Activated CD4-positive, alpha-beta T cell treated with anti-CD3 and anti-CD28 coated beads, Interleukin-2, Interleukin-6, amounts not matched to agents 100 ng/mL and 50 ng/mL, durations not matched to agents 16 hours and 8 hours (primary cell): ENCODE results near the gene NCEH1.
"Not testable (repeated sequence)": the region's sequence is repeated elsewhere in the genome, so short reads cannot be mapped to it uniquely, and the experiment has no call there.

ENCODE experiments used
- DNase-seq: peaks from one replicate; pipeline ENCODE4 v3.0.0-alpha.2; 2020

NCEH1 gene, protein sequence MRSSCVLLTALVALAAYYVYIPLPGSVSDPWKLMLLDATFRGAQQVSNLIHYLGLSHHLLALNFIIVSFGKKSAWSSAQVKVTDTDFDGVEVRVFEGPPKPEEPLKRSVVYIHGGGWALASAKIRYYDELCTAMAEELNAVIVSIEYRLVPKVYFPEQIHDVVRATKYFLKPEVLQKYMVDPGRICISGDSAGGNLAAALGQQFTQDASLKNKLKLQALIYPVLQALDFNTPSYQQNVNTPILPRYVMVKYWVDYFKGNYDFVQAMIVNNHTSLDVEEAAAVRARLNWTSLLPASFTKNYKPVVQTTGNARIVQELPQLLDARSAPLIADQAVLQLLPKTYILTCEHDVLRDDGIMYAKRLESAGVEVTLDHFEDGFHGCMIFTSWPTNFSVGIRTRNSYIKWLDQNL

DNA sequence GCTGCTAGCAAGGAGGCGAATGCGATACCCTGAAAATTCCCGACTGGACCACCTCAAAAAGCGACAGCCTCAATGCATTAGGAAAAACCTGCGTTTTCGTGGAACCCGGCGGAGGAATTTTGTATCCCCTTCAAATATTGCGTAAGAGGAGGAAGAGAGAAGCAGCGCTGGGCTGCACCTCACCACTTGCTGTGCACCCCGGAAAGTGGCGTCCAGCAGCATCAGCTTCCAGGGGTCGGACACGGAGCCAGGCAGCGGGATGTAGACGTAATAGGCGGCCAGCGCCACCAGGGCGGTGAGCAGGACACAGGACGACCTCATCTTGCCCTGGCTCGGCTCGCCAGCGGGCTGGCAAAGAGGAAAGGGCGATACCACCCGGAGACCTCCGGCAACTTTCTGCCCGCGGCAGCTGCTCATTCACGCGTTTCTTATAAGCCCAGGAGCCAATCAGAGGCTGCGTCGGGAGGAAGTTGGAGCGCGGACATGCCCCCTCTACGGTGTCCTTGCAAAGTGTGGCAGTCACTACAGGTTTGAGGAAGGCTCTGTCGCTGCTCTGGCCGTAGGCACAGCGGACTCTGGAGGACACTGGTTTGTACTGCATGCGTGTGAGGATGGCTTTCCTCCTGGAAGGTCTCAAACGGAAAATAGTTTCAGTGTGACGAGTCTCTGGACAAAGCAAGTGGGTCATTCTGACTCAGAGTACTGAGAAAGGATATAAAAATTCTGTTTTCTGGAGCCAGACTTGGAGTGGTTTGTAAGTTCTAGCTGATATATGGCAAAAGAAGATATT is at the start of gene NCEH1:
Gene NCEH1 (minus strand): TSS at position 404 of the 790 bp plus-strand sequence. CDS start 83 bp downstream, at position 321.
- DNase-seq, result peak; percentile 91

DNA sequence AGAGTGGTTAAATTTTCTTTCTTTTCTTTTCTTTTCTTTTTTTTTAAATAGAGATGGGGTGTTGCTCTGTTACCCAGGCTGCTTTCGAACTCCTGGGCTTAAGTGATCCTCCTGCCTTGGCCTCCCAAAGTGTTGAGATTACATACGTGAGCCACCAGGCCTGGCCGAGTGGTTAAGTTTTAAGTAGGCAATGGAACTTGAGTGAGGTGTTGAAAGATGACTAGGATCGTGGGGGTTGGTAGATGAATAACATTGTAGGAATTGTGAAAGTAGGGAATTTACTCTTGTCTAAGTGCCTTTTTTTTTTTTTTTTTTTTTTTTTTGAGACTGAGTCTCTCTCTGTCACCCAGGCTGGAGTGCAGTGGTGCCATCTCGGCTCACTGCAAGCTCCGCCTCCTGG is 49.5 kb upstream of the NCEH1 start:
- not testable (repeated sequence) for DNase-seq

DNA sequence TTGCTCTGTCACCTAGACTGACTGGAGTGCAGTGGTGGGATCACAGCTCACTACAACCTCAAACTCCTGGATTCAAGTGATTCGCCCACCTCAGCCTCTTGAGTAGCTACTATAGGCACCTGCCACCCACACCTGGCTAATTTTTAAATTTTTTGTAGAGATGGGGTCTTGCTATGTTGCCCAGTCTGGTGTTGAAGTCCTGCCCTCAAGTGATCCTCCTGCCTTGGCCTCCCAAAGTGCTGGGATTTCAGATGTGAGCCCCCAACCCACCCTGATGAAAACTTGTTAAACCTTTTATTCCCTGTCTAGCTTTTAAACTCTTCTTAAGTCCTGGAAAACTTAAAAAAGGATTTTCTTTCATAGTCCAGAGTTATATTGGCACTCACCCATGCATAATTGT is 42.3 kb upstream of the NCEH1 start:
- DNase-seq, result no peak

DNA sequence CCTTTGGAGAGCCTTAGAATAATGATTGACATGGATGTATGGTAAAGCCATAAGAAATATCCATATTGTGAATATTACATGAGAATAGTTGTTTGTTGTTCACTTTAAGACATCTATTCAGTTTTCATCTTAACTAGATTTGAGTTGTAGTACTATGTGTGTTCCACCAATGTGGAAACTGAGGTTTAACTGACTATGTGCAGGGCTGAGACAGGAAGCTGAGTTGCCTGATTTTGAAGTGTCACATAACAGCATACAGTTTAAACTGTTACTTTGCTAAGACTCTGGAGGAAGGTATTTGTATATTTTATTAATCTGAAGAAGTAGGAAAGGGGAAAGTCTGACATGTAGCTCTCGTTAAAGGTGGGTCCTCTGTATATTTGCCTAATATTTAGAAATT is 41.8 kb upstream of the NCEH1 start:
- DNase-seq, result peak; percentile 39

DNA sequence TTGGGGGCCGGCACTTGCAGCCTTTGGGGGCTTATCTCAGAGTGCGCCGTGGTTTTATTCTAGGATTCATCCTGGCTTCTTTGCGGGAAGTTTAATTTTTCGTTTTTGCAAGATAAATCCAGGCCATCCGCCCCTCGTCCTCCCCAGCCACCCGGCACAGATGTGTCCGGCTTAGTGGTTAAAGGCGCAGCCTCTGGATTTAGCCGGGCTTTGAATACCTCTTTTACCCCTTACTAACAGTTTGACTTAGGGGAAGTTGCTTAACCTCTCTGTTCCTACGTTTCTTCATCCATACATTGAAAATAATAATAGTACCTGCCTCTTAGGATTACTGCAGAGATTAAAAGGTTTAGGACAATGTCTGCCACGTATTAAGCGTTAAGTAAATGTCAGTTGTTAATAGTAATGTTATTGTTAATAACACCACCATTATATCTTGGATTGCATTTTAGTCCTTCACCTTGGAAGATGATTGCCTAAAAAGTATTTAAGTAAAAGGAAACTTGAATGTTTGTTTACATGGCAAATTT is 40.4 kb upstream of the NCEH1 start:
- DNase-seq, result peak; percentile 37

DNA sequence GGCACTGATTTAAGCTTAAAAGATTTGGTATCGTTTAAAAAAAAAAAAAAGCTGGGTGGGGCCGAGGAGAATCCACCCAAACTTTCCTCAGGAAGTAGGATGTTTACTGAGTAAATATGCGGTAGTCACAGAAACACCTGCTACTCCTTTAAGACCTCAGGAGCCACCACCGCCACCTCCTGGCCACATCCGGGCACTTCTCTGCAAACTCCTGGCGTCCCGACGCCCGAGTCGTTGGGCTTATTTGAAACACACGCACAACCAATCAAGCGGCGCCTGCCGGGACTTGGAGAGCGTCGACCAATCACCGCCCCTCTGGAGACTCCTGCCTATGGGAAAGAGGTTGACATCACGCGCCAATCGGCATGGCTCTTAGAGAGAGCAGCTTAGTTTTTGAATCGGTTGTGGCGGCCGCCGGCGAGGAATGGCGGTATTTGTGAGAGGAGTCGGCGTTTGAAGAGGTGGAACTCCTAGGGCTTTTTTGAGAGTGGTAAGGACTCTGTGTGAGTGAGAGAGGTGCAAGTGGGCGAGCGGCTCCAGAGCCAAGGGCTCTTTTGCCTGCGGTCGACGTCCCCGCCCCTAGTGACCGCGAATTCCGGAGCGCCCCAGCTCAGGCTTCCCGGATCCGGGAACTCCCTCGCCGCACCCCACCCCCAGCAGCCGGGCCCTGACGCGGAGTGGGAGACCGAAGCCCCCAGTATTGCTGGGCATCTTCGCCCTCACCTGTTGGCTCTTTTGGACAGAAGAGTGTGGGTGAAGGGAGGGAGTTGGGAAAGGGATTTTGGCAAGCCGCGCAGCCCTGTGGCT is 39.7 kb upstream of the NCEH1 start, which contains the start of gene ECT2:
Gene ECT2 (plus strand): TSS at position 359 of the 807 bp plus-strand sequence. CDS start 3,805 bp downstream, outside the sequence.
- DNase-seq, result peak; percentile 99

DNA sequence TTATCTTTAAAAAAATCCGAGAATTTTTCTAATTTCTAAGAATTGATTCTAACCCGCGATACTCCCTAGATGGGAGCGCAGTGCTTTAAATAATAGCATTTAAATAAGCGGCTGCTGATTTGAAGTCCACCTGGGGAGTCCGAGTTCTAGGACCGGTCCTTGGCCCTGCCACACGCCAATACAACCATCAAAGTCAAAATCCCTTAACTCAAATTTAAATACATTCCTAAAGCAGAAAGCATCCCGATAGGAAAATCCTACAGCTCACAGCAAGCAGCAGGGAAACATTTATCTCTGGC is 39.2 kb upstream of the NCEH1 start:
- peak; percentile 9 for DNase-seq

DNA sequence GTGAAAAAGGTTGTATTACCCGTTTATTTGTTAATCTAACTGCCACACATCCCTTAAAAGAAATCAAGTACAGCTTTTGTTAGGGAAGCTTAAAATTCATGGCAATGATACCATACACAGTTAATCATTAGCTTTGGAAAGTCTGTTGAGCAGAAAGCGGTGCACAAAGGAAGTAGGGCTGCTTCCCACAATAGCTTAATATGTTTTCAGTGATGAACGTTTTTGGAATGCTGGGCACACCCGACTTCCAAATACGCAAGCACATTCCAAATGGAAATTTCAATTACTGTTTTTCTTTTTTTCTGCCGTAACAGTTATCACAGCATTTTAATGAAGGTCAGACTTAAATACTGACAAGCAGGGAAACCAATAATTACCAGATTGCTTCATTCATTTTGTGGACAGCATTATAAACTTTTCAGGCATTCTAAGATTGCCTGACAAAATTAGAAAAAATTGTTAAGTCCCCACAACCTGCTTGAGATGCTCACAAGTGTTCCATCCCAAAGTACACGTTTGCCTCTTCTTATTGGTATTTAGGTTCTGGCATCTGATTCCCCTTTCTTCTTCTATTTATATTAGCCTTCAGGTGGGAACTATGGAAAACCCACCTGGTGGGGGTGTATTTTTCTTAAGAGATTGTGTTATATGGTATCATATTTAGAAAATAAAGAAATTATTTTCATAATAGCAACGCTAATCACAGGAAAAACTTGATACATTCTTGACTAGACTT is 38.5 kb upstream of the NCEH1 start:
- no peak for DNase-seq

DNA sequence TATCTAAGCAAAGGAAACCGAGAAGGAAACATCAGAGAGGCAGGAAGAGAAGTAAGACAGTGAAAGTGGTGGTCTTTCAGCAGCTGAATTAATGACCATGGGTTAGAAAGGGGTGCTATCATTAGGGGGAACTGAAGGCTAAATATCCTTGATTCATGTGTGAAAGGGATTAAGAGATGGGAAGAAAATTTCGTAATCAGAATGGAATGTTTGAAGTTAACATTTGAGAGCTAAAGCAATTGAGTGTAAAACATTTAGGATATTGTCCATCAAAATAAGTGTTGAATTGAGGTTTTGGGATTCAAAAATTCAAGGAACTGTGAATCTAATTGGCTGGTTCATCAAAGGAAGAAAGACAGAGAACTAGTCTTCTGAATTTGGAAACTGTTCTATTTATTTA is 35.6 kb upstream of the NCEH1 start:
- DNase-seq, result no peak

DNA sequence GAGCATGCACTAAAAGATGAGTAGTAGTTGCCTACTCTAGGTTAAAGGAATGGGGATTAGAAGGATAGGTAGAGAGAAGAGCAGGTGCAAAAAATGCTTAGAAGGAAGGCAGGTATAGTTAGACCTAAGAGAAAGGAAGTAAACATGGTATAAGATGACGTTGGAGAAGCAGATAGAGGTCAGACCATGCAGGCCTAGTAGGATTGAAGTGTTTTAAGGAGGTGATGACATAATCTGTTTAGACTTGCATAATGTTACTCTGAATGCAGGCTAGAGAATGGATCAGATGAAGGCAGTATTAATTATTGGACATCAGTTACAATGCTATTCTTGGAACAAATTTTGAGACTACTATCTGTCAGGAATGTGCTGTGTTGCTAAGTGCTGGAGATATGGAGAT is 28.6 kb upstream of the NCEH1 start:
- DNase-seq, result no peak

DNA sequence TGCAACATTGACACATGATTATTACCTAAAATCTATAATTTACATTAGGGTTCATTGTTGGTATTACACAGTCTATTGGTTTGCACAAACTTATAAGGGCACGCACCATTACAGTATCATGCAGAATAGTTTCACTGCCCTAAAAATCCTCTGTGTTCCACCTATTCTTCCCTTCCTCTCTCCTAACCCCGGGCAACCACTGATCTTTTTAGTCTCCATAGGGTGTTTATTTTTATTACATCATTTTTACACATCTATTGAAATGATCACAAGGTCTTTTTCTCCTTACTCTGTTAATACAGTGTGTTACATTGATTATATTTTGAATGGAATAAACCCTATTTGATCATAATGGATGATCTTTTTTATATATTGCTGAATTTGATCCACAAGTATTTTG is 24.1 kb upstream of the NCEH1 start:
- no peak for DNase-seq

DNA sequence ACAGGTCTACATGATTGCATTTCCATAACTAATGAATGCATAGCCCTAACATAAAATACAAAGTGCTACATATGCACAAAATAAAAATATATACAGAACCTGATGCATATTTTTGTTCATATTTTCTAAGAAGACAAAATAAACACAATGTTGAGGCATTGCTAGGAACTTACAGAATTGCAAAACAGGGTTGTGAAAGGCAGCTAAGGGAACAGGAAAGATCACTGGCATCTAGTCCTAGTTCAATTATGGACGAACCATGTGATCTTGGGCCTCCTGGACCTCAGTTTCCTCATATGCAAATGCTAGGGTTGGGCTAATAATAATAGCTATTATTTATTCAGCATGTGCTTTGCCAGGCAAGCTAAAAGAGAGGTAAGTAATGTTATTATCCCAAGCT is 15.5 kb upstream of the NCEH1 start:
- no peak for DNase-seq

DNA sequence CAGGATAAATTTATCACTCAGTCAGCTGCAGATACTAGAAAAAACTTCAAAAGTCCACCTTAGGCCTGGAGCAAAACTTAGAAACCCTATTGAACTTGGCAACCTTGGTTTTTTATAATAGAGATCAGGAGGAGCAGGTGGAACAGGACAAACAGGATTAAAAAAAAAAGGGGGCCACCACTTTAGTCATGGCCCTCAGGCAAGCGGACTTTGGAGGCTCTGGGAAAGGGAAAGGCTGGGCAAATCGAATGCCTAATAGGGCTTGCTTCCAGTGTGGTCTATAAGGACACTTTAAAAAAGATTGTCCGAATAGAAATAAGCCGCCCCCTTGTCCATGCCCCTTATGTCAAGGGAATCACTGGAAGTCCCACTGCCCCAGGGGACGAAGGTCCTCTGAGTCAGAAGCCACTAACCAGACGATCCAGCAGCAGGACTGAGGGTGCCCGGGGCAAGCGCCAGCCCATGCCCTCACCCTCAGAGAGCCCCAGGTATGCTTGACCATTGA is 11.7 kb upstream of the NCEH1 start:
- DNase-seq, result not testable (repeated sequence)

DNA sequence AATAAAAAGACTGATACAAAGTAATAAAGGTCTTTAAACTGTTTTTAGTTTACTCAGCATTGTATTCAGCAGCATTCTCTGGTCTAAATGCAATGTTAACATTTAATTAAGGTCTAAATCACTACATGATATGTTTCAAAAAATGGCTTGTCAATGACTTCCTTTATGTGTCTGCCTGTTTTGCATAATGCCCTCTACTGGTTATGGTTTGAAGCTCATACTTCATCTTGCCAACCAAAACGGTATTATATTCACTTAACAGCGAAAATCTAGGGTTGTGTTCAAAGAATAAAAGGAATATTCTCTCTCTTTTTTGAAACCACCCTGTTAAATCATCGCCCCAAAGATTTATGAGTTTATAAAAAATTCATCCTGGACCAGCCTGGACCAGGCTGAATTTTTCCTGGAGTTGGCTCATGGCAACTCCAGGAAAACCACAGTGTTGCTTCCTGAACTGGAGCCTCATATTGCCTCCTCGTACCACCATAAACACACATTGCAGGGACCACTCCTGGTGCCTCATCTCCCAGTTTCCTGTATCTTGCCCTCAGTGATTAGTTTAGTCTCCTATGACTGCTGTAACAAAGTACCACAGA is 6.7 kb upstream of the NCEH1 start:
- peak; percentile 19 for DNase-seq

DNA sequence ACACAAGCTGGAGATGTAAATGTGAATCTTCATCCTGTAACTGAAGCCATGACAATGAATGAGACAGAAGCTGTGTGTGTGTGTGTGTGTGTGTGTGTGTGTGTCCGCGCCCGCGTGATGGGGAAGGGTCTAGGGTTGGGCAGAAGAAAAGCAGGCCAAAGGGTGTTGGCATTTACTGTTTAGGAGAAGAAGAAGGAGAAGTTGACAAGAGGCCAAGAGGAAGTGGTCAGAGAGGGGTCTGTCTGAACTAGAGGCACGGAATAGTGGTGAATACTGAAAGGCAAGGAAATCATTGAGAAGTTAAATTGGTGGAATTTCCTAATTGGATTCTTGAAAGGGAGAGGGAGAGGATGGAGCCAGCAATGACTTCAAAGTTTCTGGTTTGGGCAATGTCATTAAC is 5.6 kb upstream of the NCEH1 start:
- DNase-seq, result no peak

DNA sequence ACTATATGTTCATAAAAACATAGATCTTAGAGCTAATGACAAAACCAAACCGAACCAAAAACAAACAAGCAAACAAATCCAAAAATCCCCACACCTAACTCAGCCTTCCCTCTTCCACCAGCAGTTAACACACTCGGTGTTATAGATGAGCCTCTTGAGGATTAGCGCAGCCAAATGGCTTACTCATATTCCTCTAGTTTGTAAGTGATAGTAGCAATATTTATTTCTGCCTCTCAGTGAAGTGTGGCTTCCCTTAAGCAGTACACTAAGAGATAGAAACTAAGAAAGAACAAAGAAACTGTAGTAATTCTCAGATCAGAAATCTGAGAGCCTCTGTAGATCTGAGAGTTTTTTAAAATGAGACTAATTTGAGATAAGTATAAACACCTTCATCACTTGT is 2.4 kb upstream of the NCEH1 start:
- no peak for DNase-seq

DNA sequence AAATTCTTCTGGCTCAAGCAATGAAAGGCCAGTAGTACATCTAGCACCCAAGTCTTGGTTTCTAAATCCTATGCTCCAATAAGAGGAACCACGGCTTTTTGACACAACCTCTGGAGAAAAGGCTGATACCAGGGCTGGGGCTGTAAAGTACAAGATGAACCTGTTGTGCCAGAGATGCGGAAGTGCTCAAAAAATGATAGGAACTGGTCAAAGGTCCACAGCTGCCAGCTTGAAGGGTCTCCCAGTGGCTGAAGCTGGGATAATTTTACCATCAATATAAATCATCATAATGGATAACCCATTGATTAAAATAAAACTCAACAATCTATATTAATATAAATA is 558 bp upstream of the NCEH1 start:
- DNase-seq, result no peak

DNA sequence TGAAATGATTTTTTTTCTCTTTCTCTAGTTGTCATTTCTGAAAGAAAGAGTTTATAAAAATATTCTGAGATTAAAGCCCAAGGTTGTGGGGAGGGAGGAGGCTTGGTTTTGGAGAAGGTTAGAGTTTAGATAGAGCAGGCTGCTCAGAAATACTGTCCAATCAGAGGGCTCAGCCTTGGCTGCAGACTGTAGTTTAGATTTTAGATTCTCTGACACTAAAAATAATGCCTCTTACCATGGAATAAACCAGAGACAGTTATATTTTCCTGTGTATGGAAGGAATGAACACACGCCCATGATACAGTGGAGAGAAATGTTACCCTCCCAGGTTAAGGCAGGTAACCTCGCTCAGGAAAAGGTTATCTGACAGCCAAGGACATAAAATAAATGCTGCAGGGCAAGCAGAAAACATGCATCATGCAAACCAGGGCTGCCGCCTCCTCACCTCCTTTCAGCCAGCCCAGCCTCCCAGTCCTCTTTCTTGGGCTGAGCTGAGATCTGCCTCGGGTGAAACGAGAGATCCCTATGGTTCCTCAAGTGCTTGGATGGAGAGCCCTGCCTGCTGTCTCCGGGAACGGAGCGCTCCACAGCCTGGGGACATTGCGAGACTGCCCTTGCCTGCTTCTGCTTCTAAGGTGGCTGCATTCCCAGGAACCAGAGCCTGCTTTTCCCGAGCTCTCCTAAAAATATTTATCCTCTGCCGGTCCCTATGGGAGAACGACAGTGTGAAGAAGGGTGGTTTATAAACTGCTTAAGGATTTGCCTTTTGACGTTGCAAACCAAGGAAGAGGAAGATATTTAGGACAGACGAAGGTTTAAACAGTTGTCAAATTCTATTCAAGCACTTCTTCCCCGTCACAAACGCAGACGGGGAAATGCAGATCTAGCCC is 848 bp downstream of the NCEH1 start:
- DNase-seq, result peak; percentile 10

DNA sequence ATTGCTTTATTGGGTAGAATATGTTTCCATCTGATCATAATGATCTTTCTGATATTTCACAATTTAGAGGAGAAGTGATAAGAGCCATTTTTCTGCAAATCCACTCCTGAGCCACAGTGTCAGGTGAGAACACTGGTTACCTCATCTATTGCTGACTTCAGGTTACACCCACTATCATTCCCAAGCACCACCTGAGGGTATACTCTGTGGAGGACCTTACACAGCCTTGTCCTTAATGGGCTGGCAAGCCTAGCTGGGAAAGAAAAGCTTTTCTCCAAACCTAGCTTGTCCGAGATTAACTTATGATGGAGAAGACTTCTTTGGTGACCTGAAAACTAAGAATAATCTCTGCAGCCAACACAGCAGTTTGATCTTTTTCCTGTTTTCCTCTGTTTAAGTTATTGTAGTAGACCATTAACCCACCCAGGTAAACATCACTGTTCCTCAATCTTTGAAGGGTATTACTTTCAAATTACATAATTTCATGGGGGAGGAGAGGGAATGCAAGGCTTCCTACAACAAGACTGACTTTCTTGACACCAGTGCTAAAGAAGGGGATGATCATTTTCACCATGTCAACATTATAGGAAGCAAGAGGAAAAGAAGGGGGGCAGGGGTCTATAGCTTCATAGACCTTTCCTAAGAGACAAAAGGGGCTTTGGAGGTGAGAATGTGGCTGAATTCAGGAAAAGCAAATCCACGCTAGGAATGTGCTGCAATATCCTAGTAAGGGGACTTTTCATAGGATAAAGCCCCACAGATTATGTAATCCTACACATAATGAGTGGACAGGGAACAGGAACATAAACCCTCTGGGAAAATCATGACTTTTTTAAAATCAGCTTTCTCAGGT is 1.7 kb downstream of the NCEH1 start:
- DNase-seq, result no peak

DNA sequence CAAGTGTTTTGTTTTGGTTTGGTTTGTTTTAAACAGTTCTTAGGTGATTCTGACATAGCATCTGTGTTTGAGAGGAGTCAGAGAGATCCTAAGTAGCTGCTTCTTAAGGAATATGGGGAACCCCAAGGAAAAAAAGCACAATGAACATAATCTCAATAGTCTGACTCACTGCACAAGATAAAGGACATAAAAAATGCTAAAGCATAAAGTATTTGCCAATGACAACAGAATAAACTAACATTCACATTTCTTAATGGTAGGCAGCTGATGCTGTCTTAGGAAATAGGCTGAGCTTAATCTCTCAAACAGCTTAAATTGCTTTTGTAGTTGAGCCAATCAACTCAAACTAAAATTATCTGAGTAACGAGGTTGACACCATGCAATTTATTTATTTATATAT is 2.9 kb downstream of the NCEH1 start:
- DNase-seq, result no peak
